HG02840 (cell line): ENCODE measurements around the gene TRIP13.

Experiments
- ATAC-seq: cut with Tn5 transposase; IDR thresholded peaks from one replicate; pipeline ENCODE4 v1.9.1; 2021; ENCODE audit warnings: mild to moderate bottlenecking, moderate library complexity, moderate number of reproducible peaks; ENCODE audit not compliant: unreplicated experiment, low FRiP score

The TRIP13 gene

GRCh38 chr5:949815-950560 is 57.3 kb downstream of the TRIP13 start:
- no peak for ATAC-seq

GRCh38 chr5:951940-952596 is 59.4 kb downstream of the TRIP13 start:
- no peak for ATAC-seq

GRCh38 chr5:952597-953271 is 60.0 kb downstream of the TRIP13 start:
- ATAC-seq = no peak

- ATAC-seq = no peak
Observed at GRCh38 chr5:953535-954449, 61.1 kb downstream of the TRIP13 start.

- ATAC-seq = no peak
Observed at GRCh38 chr5:955886-956761, 63.4 kb downstream of the TRIP13 start.

GRCh38 chr5:956941-957747 is 64.5 kb downstream of the TRIP13 start:
- no peak for ATAC-seq

GRCh38 chr5:957748-958485 is 65.2 kb downstream of the TRIP13 start:
- ATAC-seq = no peak

- ATAC-seq = no peak
Observed at GRCh38 chr5:958701-959571, 66.3 kb downstream of the TRIP13 start.

GRCh38 chr5:959581-960531 is 67.2 kb downstream of the TRIP13 start:
- ATAC-seq = no peak

GRCh38 chr5:960551-960950 is 67.9 kb downstream of the TRIP13 start:
- ATAC-seq = no peak

- no peak for ATAC-seq
Observed at GRCh38 chr5:961002-961710, 68.5 kb downstream of the TRIP13 start.

GRCh38 chr5:961711-962240 is 69.1 kb downstream of the TRIP13 start:
- no peak for ATAC-seq

- ATAC-seq = no peak
Observed at GRCh38 chr5:962386-962785, 69.7 kb downstream of the TRIP13 start.

GRCh38 chr5:962801-963200 is 70.1 kb downstream of the TRIP13 start:
- ATAC-seq = no peak

GRCh38 chr5:963310-963672 is 70.6 kb downstream of the TRIP13 start:
- ATAC-seq = peak; percentile 26
